HG03469 (cell line): ENCODE measurements around the gene MACROD1.

Experiments used
- ATAC-seq: cut with Tn5 transposase; IDR thresholded peaks from one replicate; pipeline ENCODE4 v1.9.1; 2021; ENCODE audit warnings: mild to moderate bottlenecking, moderate library complexity, moderate number of reproducible peaks; ENCODE audit not compliant: unreplicated experiment

Gene MACROD1, protein sequence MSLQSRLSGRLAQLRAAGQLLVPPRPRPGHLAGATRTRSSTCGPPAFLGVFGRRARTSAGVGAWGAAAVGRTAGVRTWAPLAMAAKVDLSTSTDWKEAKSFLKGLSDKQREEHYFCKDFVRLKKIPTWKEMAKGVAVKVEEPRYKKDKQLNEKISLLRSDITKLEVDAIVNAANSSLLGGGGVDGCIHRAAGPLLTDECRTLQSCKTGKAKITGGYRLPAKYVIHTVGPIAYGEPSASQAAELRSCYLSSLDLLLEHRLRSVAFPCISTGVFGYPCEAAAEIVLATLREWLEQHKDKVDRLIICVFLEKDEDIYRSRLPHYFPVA

DNA sequence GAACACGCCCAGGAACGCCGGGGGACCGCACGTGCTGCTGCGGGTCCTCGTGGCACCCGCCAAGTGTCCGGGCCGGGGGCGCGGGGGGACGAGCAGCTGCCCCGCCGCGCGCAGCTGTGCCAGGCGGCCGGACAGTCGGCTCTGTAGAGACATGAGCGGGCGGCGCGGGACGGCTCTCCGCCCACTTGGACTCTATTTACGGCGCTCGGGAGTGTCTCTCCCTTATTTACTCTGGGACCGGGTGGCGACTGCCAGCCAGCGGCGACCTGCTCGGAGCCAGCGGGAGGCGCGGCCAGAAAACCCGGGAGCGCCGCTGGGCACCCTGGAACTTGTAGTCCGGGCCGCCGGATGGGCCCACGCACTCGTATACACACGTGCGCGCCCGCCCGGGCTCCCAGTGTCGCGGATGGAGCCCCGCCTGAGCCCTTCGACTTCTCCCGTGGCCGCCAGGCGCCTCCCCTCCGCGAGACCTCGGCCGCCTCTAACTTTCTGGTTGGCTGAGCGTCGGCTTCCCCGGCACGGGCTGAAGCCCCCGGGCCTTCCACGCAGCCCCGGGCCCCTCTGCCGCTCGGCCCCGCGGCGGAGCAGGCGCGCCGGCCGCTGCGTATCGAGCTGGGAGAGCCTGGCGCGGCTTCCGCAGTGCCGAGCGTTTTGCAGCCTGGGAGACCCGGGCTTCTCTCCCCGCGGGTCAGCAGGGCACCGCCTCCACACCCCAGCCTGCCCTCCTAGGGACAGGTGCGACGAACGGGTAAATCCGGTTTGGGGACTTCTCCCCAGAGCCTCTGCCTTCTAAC lies at the start of gene MACROD1:
MACROD1 (minus strand) TSS at position 272 of the 794 bp plus-strand sequence; CDS start at position 153, 119 bp downstream.
- ATAC-seq, result no peak

DNA sequence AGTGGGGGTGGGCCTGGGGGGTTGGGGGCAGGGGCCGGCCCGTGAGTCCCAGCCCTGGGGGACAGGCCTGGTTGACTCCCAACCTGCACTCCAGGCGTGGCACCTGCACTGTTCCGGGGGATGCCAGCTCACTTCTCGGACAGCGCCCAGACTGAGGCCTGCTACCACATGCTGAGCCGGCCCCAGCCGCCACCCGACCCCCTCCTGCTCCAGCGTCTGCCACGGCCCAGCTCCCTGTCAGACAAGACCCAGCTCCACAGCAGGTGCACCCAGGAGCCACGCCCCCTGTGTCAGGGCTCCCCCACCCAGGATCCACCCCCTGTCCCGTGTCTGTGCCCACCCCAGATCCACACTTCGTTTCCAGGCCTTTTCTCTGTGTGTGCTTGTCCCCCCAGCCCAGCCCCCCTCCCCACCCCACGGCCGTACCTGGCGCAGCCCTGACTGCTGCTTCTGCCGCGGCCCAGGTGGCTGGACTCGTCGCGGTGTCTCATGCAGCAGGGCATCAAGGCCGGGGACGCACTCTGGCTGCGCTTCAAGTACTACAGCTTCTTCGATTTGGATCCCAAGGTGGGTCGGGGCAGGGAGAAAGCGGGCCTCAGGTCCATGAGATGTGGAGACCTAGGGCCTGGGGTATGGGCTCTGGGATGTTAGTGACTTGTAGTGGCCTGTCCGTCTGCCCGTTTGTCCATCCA lies 45.4 kb upstream of the MACROD1 start:
- no peak for ATAC-seq

DNA sequence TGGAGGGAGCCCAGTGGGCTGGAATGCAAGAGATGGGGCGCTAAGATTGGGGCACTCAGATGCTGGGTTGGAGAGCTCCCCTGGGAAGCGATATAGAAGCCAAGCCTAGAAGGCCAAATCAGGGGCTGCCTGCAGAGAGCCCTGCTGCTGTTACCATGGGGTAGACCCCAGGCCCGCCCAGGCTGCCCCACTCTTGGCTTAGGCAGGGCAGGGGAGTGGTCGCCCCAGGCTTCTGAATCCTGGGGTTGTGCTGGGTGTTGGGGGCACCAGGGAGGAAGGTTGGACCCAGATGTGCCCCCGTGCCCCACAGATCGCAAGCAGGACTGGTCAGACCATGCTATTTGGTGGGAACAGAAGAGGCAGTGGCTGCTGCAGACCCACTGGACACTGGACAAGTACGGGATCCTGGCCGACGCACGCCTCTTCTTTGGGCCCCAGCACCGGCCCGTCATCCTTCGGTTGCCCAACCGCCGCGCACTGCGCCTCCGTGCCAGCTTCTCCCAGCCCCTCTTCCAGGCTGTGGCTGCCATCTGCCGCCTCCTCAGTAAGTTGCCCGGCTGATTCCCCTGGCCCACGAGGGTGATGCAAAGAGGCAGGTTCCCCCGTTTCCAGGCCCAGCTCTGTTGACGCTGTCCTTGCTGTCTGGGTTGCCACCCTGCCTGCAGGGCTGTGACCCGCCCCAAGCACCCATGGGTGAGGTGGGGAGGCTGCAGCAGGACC lies 44.5 kb upstream of the MACROD1 start:
- ATAC-seq, result no peak

DNA sequence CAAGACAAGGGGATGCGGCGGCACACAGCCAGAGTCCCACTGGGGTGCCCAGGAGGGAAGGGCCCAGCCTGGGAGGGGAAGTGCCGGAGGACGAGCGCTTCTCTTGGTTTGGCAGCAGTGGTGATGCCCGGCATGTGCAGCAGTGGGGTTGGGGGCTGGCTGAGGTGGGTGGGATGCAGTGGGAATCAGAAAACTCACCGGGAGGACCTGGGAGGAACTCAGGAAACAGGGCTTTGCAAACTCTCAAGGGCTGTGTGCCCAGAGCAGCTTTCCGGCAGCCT lies 43.6 kb upstream of the MACROD1 start:
- no peak for ATAC-seq

DNA sequence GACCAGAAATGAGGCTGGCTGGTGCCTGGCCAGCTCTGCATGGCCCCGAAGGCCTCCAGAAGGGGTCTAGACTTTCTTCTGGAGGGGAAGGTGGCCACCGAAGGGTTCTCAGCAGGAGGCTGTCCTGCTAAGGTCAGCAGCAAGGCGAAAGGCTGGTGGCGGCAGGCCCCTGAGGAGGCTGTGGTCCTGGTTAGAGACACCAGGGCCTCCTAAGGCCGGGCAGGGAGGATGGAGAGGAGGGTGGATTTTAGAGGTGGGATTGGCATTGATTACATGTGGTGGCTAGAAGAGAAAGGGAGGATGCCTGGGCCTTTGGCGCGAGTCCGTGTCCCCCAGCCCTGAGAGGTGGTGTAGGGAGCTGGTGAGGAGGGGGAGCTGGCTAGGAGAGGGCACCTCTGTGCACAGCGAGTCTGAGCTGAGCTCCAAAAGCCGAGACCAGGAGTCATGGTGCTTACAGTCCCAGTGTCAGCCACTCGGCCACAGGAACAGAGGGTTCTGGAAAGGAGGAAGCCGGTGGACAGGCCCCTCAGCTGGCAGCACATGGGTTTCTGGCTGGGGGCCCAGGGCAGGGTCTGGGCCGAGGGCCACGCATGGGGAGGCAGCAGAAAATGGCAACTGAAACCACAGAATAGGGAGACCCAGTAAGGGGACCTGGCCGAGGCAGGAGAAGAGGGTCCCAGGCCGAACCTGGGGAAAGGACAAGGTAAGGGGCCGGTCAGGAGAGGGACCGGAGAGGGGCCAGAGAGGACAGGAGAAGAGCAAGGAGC lies 43.1 kb upstream of the MACROD1 start:
- no peak for ATAC-seq

DNA sequence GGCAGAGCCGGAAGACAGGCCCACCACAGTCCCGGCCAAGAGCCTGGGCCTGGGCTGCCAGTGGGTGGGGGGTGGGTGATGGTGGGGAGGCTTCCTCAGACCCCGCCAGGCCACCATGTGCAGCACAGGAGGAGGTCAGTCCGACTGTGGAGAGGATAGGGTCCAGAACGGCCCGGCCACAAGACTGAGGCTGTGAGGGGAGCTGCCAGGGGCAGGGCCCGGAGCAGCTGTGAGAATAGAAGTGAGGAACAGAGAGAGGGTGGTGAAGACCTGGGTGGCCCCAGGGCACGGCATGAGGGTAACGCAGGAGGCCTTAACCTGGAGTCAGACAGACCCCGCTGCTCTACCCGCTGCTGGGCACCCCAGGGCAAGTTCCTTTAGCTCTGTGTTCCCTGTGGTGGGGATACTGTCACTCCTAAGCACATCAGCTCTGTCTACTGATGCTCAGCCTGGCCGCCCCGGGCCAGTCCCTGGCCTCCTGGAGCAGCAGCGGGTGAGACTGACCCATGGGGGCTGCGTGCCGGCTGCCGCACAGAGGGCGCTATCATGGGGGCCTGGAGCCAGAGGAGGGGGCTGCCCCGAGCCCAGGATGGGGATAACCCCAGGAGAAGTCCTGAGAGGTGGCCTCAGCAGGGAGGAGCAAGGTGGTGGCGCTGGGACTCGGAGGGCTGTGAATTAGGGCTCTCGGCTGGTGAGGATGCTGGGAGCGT lies 42.3 kb upstream of the MACROD1 start:
- no peak for ATAC-seq

DNA sequence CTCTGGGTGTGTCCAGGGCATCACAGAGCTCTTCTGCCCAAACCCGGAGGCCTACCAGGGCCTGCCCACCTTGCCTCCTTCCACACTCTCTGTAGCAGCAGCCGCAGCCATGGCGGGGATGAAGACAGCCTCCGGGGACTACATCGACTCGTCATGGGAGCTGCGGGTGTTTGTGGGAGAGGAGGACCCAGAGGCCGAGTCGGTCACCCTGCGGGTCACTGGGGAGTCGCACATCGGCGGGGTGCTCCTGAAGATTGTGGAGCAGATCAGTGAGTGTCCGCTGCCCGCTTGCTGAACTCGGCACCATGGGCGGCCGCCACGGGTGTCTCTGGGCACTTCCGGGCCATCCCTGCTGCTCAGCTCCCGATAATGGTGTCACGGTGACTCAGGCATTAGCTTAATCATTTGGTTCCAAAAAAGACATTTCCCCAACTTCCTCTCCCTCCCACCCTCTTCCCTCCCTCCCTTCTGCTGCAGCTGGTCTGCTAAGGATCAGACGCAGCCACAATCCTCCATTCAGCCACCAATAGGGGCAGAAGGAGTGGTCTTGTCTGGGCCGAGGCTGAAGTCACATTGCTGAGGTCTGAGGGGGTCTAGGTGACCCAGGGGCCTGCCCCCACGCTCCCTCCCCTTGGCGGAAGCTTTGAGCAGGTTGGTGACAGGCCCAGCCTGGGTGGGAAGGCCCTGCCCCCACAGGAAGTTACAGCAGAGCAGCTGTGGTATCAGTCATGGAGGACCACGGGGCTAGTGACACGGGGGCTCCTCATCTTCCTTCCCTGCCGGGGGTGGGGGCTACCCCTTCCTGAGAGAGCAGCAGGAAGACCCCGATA lies 41.6 kb upstream of the MACROD1 start:
- ATAC-seq, result peak; percentile 34

DNA sequence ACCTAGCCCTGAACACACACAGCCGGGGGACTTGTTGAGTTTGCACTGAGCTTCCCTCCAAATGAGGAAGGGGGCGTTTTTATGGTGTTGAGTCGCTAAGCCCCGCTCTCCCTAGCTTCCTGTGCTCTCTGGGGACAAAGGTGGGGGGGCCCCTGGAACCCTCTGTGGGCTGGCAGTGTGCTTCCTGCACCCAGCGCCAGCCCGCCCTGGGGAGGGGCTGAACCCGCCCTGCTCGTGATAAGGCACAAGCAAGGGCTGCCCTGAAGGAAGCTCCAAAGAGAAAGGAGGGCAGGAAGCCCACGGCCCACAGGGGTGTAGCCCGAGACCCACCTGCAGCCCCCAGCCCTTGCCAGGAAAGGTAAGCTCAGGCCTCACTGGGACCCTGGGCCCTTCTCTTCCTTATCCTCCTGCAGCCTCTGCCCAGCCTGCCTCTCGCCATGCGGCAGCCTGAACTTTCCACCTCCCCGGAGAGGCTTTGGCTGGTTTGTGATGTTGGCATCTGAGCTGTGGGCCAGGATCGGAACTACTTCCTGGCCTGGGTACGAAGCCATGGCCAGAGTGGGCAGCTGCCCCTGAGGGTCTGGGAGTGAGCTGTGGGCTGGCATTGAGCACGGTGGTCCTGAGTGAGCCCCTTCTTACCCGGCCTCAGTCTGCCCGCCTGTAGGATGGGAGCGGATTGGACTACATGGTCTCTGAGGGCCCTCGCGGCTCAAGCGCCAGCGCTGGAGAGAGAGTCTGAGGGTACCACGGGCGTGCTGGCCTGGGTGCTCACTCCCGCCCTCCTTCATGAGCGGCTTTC lies 40.7 kb upstream of the MACROD1 start, which contains the start of gene FERMT3:
FERMT3 (plus strand) TSS at position 265 of the 799 bp plus-strand sequence. CDS start 644 bp downstream, outside the sequence.
- no peak for ATAC-seq

DNA sequence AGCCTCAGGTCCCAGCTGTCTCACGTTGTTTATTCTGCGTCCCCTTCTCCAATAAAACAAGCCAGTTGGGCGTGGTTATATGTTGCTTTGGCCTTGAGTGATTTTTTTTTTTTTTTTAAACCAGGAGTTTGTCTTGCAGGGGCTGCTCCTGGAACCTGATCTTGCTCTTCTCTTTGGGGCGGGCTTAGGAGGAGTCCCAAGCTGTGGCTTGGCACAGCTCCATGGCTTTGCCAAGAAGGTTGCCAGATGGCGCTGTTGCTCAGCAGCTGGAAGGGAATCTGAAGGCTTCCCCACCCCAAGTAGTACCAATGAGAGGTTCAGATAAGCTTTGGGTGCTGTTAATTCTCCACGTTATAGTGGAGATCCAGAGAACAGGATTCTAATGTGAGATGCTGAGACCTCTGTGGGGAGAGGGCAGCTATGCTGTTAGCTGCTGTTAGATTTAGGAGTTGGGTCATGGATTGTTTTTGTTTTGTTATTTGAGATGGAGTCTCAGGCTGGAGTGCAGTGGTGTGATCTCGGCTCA lies 38.6 kb upstream of the MACROD1 start:
- ATAC-seq, result no peak

DNA sequence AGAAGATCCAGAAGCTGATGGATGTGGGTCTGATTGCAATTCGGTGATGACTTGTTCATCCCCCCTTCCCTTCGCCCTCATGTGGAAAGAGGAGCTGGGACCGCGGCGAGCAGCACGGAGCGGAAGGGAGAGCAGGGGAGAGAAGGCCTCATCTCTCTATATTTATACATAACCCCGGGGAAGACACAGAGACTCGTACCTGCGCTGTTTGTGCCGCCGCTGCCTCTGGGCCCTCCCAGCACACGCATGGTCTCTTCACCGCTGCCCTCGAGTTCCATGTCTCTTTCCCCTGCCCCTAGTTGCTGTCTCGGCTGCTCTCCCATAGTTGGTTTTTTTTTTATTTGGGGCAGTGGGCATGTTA lies 38.1 kb upstream of the MACROD1 start:
- no peak for ATAC-seq

DNA sequence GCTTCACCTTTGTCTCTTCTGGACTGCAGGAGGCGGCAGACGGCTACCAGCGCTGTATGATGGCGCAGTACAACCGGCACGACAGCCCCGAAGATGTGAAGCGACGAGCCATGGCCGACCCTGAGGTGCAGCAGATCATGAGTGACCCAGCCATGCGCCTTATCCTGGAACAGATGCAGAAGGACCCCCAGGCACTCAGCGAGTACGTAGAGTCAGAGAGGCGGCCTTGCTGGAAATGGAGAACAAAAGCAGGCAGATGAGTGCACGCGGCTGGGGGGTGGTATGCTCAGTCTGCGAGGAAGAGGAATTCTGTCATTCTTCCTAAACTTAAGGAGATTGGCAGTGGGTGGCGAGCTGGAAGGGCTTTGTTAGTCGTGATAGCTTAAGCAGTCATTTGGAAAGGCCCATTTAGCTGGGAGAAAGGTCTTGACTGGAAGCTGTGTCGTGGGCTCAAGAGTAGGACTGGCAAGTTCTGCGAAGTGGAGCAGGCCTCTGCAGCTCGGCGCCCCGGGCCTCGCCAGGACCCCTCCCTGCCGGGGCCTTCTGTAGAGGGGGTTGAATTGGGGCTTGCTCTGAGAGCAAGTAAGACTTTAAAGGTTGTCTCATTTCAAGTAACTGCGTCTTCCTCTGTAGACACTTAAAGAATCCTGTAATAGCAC lies 37.6 kb upstream of the MACROD1 start:
- no peak for ATAC-seq

DNA sequence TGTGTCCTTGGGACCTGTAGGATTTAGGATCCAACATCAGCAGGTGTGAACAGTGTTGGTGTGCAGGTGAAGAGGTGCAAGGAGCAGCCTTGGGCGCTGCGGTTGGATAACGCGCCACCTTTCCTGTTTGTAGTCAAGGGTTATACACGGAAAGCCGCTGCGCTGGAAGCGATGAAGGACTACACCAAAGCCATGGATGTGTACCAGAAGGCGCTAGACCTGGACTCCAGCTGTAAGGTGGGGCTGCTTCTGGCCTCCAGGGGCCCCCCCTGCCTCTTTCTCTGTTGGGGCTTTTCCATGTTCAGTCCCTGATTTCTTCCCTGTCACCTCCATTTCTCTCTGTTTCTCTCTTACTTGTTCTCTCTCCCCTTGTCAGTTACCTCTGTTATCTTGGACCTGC lies 37.1 kb upstream of the MACROD1 start:
- ATAC-seq, result no peak

DNA sequence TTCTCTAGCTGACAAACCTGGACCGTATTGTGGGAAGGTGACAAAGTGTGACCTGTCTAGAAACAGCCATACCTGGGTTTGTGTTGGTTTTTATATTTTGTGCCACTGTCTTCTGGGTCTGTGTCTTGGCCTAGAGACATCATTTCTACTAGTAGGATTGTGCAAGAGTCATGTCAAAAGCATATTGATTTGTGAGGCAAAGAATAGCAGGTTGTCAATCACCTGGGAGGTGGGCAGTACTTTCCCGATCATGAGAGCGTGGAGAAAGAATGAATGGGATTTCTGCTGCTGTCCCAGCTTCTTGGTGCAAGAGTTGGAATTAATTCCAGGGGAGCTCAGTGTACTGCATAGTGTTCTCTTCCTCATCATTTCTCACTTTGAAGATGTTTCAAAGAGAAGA lies 35.6 kb upstream of the MACROD1 start:
- ATAC-seq, result no peak

DNA sequence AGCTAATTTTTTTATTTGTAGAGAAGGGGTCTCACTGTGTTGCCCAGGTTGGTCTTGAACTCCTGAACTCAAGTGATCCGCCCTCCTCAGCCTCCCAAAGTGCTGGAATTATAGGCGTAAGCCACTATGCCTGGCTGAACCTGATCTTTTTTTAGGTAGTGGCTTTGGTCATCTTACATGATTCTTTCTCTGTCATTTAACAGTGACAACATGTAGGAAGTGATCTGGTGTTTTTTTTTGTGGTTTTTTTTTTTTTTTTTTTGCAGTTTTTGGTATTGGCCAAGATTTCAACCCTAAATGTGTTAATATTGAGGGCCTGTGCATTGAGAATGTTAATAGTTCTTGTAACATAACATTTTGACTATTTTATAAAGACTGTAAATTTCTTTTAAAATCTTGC lies 32.6 kb upstream of the MACROD1 start:
- ATAC-seq, result no peak

DNA sequence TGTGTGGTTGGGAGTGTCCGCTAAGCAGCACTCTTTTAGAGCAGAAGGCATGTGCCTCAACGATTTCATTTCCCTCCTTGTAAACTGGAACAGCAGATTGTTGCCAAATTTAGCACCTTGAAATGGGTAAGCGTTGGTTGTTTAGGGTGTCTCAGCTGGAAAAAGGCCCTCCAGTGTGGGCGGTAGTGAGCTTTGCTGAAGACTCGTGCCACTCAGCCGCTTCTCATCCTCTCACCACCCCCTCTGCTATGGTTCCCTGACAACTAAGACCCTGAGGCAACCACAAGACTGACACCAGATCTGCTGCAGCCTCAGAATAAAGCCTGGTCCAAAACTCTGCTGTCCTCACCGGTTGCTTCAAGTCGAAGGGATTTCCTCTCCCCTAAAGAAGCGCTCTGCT lies 30.7 kb upstream of the MACROD1 start:
- ATAC-seq, result no peak

DNA sequence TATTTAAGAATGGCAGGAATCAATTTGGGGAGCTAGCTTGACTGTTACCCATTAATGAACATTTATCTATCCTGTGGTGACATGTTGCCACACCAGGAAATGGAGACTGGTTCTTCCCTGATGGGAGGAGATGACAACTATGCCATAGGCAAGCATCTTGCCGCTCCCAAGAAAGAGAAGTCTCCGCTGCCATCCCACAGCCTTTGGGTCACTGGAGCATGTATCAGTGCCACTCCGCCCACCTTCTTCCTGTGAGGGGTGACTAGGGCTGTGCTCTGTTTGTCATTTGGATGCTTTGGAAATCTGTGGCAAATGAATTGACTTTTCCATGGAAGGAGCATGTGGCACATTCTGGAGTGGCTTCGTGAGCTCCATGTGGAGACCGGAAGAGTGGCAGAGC lies 26.5 kb upstream of the MACROD1 start:
- no peak for ATAC-seq

DNA sequence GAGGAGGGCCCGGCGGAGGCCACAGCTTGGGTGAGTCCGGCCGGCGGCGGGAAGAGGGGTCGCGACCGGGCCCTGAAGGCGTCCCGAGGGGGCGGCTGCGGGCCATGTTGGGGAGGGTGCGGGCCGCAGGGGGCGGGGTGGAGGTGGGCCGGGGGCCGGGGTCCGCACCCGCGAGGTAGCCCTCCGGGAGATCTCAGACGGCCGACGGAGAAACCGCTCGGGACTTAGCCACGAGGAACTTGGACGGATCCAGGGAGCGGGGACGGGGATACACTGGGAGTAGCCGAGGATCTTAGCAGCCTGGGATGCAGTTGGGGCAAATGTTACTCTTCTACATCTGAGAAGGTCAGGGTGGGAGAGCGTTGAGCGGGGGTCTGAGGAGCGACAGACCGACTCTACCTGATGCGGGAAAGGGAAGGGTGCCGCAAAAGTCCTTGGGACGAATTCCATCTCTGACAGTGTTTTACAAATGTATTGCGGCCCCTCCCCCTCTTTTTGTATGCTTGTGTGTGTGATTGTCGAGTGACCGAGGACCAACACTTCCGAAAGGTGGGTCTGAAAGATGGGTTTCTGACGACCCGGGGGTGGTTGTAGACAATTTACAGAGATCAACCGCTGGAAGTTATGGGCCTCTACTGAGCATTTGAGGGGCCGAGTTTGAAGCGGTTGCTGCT lies 20.7 kb upstream of the MACROD1 start:
- no peak for ATAC-seq
